GM19023 (cell line): ENCODE measurements around the gene FMNL2.
"Not testable (repeated sequence)": the region's sequence is repeated elsewhere in the genome, so short reads cannot be mapped to it uniquely, and the experiment has no call there.

Experiments
- ATAC-seq: cut with Tn5 transposase; IDR thresholded peaks from one replicate; pipeline ENCODE4 v1.9.1; 2021; ENCODE audit warnings: mild to moderate bottlenecking, moderate library complexity; ENCODE audit not compliant: unreplicated experiment

FMNL2 gene

DNA sequence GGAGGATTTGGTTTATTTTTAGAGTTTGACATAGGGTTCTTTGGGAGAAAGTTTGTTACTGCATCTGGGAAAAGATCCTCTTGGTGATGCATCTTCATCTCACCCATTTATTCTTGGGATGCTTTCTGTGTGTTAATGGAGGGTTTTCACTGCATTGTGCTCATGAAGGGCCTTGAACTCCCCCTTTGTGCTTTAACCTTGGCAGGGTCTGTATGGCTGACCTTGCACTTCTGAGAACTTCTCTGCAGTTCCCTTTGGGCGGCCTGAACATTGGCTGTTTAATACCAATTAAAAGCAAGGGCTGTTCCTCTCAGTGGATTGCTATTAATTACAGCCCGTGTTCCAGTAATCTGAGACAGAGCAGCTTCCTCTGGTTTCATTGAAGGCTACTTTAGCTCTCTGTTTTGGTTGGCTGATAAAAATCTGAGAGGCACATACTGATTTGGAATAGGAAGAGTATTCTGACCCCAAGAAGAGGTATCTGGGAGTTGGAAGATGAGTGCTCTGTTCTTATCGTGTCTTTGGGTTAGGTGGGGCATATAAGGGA is 37.5 kb downstream of the FMNL2 start:
- no peak for ATAC-seq

GRCh38 chr2:152375174-152375573 is 40.2 kb downstream of the FMNL2 start:
- no peak for ATAC-seq

GRCh38 chr2:152376385-152376784 is 41.4 kb downstream of the FMNL2 start:
- ATAC-seq: no peak

GRCh38 chr2:152376968-152377367 is 42.0 kb downstream of the FMNL2 start:
- no peak for ATAC-seq

DNA sequence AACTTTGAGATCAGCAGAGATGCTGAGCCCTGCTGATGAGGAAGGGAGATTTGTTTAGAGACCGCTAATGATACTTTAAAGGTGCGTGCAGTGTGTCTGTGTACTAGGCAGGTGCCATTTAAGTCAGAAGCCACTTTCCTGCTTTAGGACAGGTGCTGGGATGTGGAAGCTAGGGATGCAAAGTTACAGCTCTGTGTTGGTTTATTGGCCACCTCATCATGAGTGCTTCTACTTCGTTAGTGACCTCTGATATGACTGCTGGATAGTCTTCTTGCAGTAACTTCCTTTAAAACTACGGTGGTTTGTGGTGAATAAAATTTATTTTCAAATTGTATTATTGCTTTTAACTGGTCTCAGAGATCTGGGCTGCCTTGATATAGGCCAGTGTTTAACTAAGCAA is 44.1 kb downstream of the FMNL2 start:
- no peak for ATAC-seq

GRCh38 chr2:152380261-152381055 is 45.5 kb downstream of the FMNL2 start:
- ATAC-seq: no peak

DNA sequence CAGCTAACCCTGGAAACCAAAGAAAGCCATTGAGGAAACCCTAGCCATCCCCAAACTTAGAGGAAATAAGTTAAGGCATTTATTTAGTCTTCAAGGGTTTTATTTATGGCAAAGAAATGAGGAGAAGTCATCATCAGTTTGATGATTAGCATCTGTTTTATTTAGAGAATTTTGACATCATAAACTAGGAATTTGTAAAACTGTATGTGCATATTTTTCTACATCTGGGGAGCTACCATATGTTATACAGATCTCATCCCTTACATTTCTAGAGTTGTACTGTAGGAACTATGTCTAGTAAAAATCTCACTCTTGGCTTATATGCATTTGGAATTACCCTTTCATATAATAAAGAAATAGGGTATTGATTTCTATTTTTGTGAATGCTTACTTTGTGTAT is 48.7 kb downstream of the FMNL2 start:
- no peak for ATAC-seq

DNA sequence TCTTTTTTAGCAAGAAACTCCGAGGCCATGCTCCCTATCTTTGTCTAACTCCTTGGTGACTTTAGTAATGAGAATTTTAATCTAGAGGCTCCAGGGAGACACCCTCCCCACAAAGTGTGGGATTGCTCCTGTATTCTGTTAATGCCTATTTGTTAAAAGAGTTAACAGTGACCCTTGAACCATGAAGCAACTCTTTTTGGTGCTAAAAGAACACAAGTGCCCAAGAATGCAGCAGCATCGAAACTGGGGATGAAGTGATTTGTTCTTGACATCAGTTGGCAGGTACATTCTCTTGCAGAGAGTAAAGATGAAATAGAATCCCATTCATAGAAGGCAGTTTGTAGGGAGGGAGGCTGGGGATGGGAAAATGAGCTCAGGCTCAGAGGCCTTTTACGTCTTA is 50.0 kb downstream of the FMNL2 start:
- ATAC-seq: no peak

GRCh38 chr2:152385650-152386049 is 50.7 kb downstream of the FMNL2 start:
- no peak for ATAC-seq

DNA sequence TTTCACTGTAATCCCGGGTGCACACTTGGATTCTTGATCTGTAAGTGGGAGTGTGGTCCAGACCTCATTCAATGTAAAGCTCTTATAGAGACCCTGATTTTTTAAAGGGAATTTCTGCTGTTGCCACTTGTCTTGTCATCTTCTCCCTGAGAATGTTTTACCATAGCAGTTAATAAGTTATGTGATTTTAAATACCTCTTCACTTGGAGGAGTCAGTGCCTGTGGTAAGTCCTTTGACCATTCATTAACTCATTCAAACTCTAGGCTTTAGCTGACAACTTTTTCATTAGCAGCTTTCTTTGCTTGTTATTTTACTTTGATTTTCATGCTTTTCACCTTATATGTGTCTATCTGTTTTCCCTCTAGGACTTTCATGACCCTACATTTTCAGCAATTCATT is 51.3 kb downstream of the FMNL2 start:
- no peak for ATAC-seq

GRCh38 chr2:152387041-152387440 is 52.1 kb downstream of the FMNL2 start:
- no peak for ATAC-seq

DNA sequence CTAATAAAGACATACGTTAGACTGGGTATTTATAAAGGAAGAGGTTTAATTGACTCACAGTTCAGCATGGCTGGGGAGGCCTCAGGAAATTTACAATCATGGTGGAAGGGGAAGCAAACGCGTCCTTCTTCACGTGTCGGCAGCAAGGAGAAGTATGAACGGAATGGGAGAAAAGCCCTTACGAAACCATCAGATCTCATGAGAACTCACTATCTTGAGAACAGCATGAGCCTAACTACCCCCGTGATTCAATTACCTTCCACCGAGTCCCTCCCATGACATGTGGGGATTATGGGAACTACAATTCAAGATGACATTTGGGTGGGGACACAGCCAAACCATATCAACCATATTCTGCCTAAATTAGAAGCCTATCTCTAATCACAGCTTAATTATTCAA is 53.3 kb downstream of the FMNL2 start:
- ATAC-seq: not testable (repeated sequence)

DNA sequence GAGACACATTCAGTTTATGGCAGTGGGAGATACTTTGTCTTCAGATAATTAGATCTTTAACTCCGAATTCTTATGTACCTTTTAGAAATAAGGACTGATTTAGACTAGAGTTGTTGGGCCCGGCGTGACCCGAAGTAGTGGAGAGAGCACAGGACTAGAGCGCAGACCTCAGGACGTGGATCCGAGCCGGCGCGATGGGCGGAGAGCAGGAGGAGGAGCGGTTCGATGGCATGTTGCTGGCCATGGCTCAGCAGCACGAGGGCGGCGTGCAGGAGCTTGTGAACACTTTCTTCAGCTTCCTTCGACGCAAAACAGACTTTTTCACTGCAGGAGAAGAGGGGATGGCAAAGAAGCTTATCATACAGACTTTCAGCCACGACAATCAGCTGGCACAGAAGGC is 54.5 kb downstream of the FMNL2 start:
- no peak for ATAC-seq

DNA sequence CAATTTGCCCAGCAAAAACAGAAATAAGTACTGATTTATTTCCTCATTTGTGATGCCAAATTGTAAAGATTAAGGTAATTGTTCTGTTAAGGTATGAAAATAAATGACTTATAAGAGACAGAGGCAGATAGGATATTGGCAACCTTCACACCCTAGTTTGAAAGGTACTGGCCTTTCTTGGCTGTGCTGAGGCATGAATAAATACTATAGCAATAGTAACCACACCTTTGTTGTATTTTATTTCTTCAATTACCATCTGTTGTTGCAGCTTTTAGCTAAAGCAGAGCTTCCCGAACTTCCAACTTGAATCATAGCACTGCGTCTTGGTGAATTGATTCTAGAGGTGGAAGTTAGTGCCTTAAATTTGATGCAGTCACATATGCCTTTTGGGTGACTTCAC is 55.9 kb downstream of the FMNL2 start:
- ATAC-seq: no peak

DNA sequence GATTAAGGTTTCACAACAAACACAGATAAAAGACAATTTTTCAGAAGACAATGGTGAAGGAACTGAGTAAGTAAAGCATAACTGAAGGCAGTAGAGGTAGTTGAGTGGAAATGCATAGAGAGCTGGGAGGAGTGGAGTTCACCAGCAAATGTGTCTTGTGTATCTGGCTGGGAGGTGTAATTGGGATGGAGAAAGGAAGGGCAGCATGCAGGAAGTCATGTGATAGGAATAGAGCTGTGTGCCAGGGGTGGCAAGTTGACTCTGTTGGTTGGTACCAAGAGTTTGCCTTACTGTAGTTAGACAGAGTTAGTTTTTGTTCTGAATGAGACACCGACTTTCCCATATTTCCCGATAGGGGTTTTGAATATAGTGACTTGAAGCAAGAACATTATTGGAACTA is 56.3 kb downstream of the FMNL2 start:
- ATAC-seq: no peak

GRCh38 chr2:152393377-152393776 is 58.4 kb downstream of the FMNL2 start:
- no peak for ATAC-seq

- no peak for ATAC-seq
Observed at GRCh38 chr2:152394326-152394725, 59.4 kb downstream of the FMNL2 start.

GRCh38 chr2:152395103-152395502 is 60.1 kb downstream of the FMNL2 start:
- no peak for ATAC-seq

GRCh38 chr2:152395572-152395971 is 60.6 kb downstream of the FMNL2 start:
- no peak for ATAC-seq

GRCh38 chr2:152396051-152396511 is 61.1 kb downstream of the FMNL2 start:
- ATAC-seq: no peak

DNA sequence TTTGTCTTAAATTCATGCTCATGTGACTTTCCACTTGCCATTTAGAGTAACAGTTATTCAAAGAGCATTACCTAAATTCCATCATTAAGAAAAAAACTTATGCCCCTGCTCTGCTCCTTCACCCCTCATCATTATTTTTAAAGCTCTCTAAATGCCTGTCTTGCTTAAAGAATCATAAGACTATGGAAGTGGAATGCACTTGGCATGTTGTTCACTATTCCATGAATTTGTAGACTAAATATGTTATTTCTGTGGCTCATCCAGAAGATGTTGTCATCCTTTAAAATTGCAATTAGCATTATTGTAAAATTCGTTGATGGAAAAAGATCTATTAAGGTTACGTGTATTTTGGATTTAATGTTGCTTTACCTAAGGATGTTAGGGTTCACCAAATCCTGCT is 61.8 kb downstream of the FMNL2 start:
- no peak for ATAC-seq

GRCh38 chr2:152399003-152399402 is 64.0 kb downstream of the FMNL2 start:
- ATAC-seq: no peak
